Stimulated activated CD4-positive, alpha-beta T cell treated with anti-CD3 and anti-CD28 coated beads, Interleukin-15, amount 100 ng/mL, for 24 hours (primary cell): ENCODE measurements around the gene NOSTRIN.
A peak's percentile ranks its signal among the peaks of the same experiment; 100 is the strongest.
"Not testable (repeated sequence)": the region's sequence is repeated elsewhere in the genome, so short reads cannot be mapped to it uniquely, and the experiment has no call there.

Experiments
- DNase-seq: peaks from one replicate; pipeline ENCODE4 v3.0.0-alpha.2; 2020

NOSTRIN gene, protein sequence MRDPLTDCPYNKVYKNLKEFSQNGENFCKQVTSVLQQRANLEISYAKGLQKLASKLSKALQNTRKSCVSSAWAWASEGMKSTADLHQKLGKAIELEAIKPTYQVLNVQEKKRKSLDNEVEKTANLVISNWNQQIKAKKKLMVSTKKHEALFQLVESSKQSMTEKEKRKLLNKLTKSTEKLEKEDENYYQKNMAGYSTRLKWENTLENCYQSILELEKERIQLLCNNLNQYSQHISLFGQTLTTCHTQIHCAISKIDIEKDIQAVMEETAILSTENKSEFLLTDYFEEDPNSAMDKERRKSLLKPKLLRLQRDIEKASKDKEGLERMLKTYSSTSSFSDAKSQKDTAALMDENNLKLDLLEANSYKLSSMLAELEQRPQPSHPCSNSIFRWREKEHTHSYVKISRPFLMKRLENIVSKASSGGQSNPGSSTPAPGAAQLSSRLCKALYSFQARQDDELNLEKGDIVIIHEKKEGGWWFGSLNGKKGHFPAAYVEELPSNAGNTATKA

DNA sequence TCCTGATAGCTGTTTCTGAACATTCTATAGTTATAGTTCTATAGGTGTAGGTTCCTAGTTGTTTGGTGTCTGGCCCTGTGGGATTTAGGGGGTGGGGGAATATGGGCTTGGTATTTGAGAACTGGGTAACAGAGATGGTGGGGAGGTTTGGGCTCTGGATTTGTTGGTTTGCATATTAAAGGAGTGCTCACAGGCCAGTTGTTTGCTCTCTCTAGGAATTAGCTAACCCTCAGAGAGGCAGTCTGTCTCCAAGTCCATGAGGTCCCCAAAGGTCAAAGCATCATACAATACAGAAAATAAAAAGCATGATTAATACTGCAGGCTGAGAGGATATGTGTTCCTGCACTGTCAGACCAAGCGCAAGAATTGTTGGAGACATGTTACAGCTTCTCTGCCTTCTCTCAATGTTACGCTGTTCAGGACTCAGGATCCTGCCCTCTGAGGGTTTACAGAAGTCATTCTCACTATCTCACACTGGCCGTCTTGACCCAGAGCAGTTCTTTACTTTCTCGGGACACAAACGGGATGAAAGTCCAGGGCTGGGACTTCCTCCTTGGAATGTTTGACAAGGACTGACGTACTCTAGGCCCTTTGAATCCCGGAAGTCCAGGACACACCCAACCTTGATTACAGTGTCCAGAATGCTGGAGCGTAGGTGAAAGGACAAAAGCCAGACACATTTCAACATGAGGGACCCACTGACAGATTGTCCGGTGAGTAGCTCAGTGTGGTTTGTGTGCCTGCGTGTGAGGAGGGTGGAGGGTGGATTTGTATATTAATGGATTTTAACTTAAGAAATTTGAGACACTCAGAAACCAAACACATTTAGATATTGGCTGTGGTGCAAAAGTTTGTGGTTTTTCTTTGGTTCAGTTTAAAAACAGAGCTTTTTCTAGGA, at the start of gene NOSTRIN:
Gene NOSTRIN (plus strand): TSS at position 677 of the 898 bp plus-strand sequence. CDS start 10 bp downstream, at position 687.
- no peak for DNase-seq

DNA sequence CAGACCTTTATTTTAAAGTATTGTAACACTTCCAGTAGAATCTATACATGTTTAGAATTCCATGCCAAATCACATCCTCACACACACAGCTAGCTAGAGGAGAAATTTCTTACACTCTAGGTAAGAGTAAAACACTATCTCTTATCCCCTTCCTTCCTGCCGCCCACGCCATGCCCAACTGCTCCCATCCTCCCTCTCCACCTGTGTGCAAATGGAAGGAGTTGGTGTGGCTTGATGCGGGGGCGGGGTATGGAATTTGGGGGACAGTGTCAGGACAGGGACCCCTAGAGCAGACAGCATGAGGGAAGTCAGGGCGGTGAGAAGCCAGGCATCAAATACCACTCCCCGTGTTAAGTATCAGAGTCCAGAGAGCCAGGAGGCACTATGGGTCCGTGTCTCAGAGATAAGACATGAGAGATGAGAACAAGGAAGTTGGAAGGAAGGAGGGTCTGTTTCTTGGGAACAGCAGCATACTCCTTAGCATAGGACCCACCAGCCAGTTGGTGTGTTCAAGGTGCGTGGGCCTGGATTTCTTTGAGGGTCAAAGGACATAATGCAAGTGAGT, 48.6 kb upstream of the NOSTRIN start:
- DNase-seq: no peak

DNA sequence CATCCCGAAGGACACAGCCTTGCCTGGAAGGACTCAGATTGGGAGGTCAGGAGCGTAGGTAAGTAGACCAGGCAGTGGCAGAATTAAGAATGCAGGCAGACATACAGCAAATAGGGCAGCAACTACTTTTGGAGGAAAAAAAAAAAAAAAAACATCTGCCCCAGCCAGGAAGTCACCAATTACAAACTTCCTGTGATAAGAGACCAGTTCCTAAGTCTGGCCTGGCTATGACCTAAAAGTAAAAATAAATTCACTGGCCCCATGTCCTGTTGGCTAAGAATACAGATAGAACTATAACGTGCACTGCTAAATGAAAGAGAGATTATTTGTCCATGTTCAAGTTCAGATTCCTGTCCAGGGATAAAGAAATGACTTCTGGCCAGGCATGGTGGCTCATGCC, 45.2 kb upstream of the NOSTRIN start:
- DNase-seq: no peak

DNA sequence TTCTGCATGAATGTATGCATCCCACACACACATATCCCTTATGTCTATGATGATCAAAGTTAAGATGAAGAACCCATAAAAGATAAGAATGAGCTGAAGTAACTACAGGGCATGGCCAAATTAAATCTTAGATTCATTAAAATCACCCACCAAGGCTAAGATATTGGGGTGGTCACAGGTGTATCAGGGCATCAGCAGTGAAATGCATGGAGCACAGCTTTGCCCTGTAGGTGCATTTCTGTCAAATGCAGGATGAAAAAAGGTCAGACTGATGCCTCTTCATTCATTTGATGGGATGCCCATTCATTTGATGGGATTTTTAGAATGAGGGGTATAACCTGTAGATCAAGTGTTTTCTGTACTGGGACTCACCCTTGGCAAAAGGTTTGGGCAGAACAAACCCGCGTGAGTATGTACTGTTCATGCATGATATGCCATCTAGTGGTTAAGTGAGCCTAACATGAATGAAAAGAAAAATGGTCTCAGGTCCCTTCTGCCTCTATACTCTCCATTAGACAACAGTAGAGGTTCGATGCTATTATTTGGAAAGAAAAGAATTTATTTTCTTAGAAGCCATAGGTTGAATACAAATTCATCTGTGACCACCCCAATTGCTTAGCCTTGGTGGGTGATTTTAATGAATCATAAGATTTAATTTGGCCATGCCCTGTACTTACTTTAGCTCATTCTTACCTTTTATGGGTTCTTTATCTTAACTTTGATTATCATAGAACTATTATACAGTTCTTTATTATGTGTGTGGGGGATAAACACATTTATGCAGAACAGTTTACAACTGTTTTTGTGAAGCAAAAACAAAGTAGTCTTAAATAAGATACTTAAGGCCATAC, 43.2 kb upstream of the NOSTRIN start:
- peak; percentile 16 for DNase-seq

DNA sequence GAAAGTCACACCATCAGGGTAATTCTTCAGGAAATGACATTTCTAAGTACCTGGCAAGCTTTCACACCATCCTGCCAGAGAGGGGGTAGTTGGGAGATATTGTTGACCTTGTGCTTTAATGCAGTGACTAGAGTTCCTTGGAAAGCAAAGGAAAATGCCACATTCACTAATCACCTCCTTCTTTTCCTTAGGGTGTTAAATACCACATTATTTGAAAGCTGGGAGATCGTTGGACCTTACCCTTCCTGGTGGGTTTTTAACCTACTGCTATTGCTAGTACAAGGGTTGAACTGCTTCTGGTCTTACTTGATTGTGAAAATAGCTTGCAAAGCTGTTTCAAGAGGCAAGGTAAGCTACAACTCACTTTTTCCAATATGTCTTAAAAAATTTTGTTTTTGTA, 37.0 kb upstream of the NOSTRIN start:
- no peak for DNase-seq

DNA sequence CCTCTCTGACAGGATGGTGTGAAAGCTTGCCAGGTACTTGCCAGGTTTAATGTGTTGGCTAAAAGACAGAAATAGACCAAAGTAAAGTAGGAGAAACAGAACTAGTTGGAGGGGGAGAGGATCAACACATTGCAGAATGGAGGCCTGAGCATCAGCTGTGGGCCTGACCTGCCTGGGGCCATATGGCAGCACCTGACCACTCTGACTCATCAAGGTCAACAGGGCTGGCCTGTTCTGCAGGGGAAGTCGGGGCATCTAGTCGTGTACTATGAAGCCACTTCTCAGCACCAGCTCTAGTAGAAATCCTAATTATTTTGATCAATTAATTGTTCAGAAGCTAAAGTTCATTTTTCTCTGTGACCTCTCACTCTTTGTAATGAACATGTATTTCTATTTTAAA, 35.8 kb upstream of the NOSTRIN start:
- DNase-seq: no peak

DNA sequence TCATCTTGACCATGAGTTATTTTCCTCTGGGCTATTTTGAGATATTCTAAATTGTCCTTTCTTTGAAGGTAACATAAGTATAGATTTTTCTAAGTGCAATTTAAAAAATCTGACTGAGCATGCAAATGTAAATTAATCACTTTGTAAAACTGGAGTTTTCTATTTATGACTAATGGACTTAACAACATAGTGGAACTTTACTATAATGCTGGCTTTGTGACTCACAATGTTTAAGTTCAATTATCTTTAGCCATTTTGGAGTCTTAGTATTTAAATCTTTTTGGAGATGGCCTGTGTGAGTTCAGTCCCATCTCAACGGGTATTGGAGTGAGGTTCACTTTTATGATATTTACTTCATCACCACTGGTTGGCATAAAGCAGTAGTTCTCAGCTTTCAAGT, 35.2 kb upstream of the NOSTRIN start:
- DNase-seq: no peak

DNA sequence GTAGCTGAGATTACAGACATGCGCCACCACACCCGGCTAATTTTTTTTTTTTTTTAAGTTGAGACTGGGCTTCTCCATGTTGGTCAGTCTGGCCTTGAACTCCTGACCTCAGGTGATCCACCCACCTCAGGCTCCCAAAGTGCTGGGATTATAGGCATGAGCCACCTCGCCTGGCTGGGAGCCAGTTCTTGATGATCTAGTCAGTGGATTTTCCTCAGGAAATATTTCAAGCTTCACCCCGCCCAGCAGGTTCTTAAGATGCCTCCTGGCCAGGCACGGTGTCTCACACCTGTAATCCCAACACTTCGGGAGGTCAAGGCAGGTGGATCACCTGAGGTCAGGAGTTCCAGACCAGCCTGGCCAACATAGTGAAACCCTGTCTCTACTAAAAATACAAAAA, 34.1 kb upstream of the NOSTRIN start:
- DNase-seq: not testable (repeated sequence)

DNA sequence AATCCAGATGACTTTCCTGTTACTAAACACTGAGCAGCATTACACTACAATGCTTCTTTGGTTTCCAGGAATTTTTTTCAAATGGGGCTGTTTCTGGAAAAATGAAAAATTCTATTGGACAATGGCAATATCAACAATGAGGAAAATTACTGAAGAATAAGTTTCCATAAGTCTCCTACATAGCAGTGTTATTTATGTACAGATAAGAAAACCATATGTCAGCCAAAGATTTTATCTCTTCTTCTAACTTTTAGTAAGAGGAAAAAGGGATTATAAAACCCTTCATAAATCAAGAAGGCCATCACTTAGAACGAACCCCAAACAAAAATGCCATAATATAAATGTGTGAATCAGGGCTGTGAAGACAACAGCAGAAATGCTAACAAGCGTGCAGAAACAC, 31.6 kb upstream of the NOSTRIN start:
- DNase-seq: no peak

DNA sequence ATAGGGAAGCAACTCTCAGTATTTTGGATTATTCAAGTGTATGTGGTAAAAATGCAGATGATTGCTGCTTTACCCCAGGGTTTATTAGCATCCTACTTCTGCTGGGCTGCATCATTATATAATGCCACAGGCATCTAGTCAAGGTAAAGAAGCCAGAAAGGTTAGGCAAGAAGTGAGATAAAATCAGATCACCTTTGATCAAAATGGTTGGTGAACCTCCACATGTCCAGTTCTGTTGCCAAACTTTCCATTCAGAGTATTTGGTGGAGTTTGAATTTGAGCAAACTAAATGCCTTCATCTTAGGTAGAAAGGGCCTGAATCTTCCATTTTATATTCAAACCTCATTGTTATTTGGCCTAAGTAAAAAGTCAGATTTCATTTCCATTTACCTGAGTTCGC, 29.7 kb upstream of the NOSTRIN start:
- no peak for DNase-seq

DNA sequence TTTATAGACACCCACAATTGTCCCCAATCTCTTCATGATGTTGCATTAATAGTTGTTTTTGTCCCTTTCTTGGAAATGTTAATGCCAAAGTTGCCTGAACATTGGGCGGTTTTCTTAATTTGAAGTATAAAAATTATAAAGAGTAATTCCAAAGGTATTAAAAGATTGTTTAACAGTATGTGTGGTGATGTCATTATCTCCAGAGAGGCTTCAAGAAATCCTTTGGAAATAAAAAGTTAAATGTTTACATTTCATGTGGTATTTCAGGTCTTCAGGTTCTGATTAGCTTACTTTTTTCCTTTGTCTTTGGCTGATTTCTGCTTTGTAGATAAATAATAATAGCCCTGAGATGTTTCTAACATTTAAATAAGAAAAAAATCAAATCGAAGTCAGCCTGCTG, 29.3 kb upstream of the NOSTRIN start:
- no peak for DNase-seq

DNA sequence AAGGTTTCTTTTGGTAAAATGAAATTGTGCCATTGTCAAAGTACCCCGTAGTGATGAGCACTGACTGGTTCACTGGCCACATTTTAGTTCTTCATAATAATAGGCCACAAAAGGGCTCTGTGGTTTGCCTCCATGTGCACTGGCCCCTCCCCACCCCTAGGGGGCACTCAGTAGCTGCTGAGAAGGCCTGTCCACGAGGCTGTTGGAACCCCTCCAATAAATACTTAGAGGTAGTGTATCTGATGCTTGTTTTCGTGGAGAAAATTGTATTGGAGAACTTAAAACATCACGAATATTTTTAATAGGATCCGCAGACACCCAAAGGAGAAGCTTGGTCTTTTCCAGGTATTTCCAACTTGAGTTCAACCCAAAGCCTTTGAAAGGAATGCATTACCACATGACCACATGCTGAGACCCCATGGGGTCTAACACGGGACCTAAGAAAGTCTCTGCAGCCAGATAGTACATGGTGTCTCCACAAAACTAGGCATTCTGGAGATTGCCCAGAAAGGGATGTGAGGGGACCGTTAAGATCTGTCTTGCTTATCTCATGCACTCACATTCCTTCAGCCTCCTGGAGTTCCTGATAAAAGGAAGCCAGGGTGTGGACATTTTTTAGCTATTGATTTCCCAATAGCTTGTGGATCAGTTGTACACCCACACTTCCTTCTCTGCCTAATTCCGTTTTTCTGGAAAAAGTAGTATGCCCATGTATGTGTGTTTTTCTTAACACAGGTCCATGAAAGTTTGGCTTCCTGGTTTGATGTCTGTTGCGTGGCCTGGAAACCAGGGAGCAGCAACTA, 28.5 kb upstream of the NOSTRIN start:
- peak; percentile 51 for DNase-seq

DNA sequence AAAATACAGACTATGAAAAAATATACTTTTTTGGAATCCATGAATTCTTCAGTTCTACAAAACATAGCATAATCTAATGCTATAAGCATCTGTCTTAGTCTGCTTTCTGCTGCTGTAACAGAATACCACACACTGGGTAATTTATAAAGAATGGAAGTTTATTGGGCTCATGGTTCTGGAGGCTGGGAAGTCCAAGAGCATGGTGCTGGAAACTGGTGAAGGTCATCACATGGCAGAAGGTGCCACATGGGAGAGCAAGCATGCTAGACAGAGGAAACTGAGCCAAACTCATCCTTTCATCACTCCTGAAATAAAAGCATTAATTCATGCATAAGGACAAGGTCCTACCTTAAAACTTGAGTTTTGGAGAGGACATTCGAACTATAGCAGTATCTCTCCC, 26.6 kb upstream of the NOSTRIN start:
- DNase-seq: no peak

DNA sequence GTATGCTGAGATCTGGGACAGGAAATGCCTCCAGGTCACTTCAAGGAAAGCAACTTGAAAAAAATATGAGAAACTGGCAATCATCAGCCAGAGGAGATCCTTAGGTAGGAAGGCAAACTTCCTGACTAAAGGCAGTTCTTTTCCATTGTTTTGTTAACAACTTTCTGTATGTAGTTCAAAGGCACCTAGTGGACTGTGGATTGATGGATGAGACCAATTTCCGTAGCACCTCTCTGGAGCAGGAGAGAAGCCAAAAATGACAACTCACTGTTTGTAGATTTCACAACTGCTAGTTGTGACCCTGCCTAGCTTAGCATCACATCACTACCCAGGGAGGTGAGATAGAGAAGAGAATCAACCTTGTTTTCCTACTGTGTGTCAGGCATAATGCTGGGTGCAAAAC, 21.8 kb upstream of the NOSTRIN start:
- no peak for DNase-seq

DNA sequence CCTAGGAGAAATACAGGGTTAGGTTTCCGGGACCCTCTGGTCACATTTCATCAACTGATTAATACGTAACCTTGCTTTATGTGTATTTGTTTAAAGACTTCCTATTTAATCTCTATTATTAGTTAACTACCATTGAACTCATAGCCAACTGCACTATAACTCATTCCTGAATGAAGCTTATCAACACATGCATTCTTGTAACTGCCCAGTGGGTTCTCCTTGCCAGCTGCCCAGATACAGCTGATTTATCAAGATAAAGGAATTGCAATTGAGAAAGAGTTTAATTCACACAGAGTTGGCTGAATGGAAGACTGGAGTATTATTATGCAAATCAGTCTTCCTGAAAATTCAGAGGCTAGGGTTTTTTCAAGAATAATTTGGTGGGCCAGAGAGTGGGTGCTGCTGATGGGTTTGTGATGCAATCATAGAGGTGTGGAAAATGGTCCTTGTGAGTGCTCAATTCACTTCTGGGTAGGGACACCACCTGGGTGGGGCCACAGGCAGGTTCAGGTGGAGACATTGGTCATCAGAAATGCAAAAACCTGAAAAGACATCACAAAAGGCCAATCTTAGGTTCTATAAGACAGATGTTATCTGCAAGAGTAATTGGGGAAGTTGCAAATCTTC, 21.1 kb upstream of the NOSTRIN start:
- DNase-seq: no peak

DNA sequence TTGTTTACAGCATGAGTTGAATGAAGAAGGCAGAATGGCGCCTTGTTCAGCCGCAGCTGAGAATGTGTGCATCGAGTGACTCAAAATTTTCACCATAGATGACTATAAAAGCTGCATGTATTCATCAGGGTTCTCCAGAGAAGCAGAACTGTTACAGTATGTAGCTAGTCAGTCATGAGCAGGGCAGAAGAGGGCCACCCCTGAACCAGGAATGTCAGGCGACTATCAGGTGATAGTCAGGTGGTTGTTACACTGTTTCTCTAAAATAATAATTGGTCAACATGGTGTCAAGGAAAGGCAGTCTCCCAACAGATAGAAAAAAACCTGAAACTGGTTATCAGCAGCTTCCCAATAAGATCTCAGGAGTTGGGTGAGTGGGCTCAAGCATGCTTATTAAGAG, 20.2 kb upstream of the NOSTRIN start:
- DNase-seq: no peak

DNA sequence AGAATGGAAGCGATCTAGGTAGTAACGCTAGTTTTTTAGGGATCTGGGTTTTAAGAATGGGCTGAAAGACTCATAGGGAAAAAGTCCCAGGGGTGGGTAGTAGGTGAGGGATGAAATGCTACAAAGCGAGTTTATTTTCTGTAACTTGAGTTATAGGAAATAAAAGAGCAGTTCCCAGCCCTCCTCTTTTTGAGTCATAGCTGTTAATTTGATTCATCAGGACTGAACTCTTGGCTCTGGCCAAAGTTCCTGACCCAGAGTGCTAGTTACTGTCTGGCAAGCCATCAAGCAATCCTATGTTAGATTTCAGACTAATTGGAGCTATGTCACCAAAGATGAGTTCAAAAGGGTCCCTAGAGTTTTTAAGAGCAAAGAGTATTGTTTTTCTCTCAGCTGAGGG, 17.4 kb upstream of the NOSTRIN start:
- DNase-seq: no peak

DNA sequence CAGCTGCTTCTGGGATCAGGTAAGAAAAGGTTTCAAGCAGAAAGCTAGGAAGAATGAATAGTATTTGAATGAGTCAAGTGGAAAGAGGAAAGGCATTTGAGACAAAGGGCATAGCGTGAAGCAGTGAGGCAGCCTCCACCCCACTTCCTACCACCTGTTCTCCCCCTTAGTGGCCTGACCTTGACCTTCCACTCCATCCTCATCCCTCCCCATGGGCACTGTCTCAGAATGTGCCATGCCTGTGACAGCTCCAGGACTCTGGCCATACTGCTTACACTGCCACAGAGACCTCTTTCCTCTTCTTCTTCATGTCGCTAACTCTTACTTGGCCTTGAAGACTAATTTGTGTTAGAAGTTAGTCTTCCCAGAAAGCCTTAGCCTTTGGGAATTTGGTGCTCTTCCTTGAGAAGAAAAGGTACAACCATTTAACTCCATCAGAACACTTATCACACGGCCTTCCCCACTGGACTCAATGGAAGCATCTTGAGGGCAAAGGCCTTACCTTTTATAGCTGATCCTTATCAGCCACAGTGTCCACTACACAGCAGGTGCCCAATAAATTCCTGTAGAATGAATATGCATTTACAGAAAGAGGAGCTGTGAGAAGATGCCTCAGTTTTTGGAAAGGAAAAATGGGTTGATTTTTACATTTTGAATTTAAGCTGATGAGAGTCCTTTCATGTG, 15.2 kb upstream of the NOSTRIN start:
- no peak for DNase-seq

DNA sequence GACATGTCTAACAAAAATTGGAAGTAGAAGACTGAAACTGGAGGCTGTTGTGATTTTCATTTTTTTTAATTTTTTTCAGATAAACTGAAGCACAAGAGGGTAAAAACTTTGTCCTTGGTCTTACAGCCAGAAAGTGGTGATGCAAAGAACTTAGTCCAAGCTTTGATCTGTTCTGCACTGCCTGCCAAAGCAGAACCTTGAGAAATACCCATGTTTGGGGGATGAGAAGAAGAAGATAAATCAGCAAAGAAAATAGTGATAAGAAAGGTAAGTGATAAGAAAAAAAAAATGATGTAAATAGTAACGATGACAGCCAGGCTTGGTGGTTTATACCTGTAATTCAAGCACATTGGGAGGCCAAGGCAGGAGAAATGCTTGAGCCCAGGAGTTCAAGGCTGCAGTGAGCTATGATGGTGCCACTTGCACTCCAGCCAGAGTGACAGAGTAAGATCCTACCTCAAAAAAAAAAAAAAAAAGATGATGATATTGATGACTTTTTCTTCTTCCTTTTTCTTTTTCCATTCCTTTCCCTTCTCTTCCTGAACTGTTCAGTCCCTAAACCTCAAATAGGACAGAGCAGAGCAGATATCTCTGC, 14.6 kb upstream of the NOSTRIN start:
- no peak for DNase-seq

DNA sequence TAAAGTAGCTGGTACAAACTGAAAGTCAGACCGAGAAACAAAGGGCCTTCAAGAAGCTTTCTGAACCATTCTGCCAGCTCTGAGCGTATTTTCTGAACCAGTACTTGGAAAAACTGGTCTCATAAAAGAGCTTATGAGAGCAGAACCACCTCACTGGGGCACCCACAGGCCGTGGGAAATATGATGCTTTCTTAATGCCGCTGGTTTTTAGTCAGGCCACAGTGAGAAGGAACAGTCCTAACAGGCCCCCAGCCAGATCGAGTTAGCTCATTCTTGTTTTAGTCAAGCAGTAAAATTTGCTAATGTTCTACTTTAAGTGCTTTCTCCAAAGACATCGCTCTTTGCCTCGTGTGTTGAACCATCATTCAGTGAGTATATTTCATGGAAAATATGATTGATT, 12.7 kb upstream of the NOSTRIN start:
- no peak for DNase-seq
